Epidermal melanocyte (primary cell): ENCODE measurements around the gene CYP27A1.

Source experiments
- DNase-seq: peaks from one replicate; pipeline ENCODE4 v3.0.0; 2011; ENCODE audit warnings: low spot score; ENCODE audit not compliant: insufficient read length

CYP27A1 gene

DNA sequence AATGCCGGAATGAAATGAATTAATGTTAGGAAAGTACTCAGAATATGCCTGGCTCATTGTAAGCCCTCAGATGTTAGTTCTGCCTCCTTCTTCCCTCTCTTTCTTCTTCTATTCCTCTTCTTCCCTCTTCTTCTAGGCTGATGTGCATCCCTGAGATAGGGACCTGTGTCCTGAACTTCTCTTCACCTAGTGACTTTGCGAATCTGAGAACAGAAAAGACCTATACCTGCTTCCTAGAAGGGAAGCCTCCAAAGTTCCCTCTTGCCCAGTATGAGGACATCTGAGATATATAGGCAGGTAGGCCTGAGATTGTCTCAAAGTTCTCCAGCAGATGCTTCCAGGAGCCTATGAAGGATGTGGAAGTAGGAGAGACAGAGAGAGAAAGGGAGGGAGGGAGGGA is 8.1 kb upstream of the CYP27A1 start:
- DNase-seq = no peak

DNA sequence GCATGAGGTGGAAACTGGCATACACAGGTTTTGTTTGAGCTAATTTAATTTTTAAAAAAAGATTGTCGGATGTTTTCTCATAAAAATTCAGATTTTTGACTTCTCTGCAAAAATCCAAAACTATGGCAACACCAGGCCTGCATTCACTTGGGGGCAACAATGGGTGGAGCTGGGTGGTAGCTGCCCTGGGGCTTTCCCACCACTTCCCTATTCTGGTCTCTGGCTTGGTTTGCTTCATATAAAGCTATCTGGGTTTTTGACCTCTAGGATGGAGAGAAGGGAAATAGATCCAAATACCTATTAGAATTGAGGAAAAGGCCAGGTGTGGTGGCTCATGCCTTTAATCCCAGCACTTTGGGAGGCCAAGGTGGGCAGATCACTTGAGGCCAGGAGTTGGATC is 5.5 kb upstream of the CYP27A1 start:
- DNase-seq = no peak

DNA sequence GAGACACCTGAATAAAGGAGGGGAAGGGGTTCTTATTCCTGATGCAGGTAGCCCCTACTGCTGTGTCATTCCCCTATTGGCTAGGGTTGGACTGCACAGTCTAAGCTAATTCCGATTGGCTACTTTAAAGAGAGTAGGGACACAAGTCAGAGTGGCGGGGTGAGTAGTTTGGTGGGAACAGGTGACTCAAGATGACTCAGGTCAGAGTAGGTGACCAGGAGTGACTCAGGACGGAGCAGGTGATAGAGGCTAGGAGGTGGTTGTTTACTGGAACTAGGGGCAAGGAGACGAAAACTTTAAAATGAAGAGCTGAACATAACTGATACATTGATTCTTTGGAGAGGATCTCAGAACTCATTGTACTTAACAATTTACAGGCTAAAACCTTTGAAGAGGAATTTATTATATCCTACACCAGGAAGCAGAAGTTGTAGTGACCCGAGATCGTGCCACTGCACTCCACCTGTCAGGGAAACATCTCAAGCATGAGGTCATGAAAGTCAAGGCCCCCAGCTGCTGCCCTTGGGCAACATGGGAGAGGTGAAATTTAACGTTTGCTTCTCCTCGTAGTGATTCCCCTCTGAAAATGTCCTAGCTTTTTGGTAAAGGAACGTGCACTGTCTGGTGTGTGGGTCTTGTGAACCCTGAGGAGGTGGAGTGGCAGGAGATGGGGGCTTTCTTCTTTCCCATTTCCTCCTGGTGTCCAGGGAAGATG is 4.5 kb upstream of the CYP27A1 start:
- DNase-seq = no peak

DNA sequence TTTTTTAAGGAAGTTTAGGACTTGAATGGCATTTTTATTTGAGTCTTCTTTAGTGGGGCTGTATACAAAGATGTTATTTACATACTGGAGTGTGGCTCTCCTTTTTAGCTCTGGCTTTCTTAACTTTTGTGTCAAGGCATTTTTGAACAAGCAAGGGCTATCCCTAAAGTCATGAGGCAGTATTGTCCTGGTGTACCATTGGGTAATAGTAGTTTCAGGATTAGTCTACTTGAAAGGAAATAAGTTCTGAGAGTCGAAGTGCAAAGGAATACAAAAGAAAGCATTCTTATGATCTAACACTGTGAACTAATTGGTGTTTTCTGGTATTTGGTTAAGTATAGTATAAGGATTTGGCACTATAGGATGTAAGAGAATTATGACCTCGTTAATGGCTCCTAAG is 1.9 kb upstream of the CYP27A1 start:
- no peak for DNase-seq

DNA sequence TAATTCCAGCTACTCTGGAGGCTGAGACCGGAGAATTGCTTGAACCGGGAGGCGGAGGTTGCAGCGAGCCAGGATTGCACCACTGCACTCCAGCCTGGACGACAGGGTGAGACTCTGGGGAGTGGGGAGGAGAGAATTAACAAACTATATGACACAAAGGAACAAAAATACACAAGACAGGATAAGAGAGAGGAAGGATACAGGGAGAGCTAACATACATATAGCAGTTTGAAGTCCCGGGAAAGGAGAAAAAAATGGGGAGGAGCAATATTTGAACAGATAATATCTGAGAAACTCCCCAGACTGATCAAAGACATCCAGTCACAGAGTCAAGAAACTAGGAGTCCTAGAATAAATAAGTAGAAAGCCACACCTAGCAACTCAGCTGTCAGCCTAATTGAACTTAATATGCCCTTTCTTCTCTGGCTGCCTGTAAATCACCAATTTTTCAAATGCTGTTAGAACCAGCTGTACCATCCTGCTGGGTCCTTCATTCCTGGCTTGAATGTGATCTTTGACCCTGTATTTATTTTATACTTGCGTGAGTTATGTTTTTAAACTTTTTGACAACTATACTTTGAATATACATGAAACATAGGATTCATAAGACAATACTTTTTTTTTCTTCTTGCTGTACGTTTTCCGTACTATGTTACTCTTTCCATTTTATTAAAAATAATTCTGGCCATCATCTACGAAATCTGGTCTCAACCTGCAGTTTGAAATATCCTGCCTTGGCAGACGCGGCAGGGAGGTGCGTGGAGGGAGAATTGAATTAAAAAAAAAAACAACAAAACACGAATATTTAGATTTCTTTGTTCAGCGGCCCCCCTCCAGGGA is 876 bp upstream of the CYP27A1 start:
- DNase-seq = peak; percentile 25

DNA sequence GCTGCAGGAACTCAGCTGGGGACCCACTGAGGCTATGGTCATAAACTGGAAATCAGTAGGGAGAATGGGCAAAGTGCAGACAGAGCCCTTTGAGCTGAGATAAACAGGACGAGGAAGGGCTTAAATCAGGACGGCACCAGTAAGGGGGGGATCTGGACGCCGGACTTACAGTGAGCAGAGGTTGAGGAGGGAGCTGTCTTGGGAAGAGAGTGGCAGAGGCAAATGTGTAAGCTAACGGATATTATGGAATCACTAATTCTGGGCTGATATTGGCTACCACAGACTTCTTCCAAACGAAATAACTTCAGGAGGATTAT is 539 bp downstream of the CYP27A1 start:
- DNase-seq = peak; percentile 29

DNA sequence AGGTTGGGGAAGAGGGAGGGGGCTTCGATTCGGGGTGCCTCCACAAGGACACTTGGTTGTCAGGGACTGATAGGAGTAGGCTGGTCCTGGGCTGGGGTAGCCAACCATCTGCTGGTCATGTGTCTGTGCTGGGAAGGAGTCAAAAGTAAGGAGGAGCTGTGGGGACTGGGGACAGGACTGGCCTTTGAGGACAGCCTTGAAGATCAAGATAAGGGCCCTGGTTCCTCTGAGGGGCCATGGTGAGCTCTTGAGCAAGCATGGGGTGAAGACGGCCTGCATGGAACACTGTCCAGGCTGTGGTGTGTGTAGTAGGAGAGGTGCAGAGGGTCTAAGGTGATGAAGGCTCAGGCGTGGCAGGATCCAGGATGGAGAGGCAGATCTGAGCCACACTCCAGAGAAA is 1.7 kb downstream of the CYP27A1 start:
- DNase-seq = no peak

DNA sequence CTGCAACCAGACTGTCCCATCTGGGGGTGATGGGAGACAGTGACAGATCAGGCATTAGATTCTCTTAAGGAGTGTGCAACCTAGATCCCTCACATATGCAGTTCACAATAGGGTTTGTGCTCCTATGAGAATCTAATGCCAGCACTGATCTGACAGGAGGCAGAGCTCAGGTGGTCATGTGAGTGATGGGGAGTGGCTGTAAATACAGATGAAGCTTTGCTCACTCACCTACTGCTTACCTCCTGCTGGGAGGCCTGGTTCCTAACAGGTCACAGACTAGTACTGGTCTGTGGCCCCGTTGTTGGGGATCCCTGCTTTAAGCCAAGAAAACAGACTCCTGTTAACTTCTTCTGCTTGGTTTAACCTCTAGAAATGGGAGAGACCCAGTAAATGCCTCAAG is 3.2 kb downstream of the CYP27A1 start:
- DNase-seq = no peak

DNA sequence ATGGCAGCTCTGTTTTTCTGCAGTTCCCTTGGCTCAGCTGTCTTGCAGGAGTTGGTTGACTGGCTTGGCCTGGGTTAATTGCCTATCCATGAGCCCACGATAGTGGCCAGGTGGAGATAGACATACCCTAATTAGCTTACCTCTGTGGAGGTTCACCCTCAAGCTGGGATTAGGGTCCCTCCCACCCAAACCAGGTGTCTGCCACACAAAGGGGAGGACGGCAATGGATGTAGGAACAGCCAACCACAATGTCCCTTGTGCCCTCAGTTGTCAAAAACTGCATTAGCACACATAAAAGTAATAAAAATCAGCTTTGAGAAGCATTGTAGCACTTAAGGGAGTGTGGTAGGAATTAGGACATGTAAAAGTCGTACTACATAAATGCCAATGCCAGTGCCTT is 4.2 kb downstream of the CYP27A1 start:
- DNase-seq = no peak

DNA sequence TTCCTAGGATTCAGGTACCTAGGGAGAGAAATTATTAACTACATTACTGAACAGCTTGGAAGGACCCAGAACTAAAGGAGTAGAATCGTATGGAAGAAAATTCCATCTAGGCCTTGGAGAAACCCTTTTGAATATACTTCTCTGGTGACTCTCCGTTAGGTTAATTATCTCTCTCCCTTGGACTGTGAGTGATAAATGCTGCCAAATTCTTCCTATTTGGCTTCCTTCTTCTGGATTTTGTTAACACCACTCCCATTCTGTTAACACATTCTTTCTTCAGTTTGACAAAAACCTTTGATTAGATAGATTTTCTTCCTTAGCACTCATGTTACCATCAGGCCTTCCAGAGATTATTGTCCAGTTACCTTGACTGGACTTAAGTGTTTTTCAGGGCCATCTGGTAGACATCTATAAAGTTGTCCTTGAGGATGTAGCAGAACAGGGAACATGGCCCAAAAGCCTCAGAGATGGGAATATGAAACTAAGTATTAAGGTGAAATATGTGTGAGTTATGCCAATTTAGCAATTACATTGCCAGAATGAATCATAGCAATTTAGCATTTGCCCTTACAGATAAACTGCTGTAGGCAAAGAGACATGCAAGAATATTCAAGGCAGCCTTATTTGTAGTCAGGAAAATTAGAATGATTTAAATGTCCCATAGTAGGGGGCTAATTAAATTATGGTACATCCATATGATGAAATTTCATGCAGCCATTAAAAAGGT is 6.7 kb downstream of the CYP27A1 start:
- no peak for DNase-seq

DNA sequence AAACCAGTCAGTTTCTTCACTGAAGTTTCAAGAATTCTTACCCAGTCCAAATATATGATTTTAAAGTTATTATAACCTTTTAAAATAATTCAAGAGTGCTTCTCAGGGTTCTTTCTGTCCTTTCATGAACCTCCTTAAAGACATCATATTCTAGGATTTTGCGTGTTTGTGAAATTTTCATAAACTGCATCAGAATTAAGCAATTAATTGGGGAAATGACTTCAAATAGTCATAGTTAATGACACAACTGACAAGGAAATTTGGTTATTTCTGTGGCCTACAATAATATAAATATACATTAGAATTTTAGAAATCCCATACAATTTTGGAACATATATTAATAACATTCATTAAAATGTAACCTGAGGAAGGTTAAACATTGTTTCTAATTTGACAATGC is 10.5 kb downstream of the CYP27A1 start:
- no peak for DNase-seq

DNA sequence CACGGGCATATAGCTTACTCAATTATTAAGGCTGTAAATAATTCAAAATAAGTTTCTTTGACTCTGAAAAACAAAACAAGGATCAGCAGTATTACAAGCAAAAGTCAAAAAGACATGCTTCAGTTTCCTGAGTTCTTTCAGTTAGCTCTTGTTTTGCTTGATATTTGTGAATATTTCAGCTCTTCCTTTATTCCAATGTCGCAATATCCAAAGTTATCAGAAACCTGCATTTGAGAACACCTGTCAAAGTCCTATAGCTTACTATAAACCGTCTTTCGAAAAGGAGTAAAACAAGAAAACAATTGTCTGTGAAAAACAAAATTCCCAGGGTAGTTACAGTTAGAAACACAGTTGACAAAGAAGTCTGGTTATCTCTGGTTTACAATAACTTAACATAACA is 14.7 kb downstream of the CYP27A1 start:
- no peak for DNase-seq

DNA sequence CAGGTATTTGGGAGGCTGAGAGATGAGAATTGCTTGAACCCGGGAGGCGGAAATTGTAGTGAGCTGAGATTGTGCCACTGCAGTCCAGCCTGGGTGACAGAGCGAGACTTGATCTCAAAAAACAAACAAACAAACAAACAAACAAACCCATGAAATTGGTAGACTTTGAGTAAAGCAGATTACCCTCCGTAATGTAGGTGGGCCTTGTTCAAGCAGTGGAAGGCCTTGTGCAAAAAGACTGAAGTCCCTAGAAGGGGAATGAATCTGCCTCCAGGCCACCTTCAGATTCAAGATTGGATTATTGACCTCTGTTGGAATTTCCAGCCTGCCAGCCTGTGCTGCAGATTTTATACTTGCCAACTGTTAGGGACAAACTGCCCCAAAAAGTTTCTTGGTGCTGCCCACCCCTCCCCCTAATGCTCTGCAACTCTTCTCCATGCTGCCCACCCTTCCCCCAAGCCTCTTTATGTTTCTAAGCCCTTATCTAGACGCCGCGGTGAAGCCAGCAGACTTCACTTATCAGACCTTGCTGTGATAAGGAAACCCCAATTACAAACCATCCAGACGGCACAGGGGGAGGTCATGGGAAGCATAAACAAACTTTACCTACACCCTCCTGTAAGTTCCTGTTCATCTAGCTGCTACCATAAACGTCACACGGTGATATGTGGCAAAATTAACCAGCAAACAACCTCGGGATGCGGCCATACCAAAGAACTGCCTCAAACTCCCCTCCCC is 17.0 kb downstream of the CYP27A1 start:
- no peak for DNase-seq

DNA sequence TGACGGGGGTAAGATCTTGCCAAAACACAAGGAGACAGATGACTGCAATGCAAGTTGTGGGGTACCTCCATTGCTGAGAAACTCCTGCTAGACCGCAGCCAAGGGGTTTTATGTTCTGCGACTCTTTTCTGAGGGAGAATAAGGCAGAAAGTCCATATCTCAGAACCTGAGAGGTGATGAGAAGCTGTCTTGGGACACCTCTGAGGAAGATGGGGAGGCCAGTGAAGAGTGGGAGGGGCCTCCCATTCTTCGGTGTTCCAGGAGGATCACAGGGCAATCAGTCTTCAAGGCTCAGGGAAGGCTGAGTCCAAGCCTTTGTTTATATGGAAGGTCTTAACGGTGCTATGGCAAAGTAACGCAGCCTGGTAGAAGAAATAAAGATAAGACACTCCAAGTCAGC is 18.0 kb downstream of the CYP27A1 start:
- DNase-seq = no peak

DNA sequence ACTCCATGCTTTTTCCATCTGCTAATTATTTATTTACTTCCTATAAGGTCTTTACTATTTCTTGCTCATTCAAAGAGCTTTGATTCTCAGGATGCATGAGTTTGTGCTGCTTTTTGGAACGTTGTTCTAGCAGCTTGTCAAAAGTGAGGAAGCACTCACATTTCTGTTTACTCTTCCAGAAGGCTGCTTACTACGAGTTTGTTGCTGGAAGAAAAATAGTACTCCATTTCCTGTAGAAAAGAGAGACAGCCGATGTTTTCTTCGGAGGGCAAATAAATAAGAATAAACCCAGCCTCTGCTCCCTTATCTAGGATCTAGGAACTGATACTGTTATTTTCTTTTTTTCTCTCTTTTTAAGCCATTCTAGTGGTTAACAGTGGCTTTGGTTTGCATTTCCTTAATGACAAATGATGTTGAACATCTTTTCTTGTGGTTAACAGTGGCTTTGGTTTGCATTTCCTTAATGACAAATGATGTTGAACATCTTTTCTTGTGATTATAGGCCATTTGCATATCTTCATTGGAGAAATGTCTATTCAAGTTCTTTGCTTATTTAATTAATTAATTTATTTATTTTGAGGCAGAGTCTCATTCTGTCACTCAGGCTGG is 20.5 kb downstream of the CYP27A1 start:
- DNase-seq = no peak

DNA sequence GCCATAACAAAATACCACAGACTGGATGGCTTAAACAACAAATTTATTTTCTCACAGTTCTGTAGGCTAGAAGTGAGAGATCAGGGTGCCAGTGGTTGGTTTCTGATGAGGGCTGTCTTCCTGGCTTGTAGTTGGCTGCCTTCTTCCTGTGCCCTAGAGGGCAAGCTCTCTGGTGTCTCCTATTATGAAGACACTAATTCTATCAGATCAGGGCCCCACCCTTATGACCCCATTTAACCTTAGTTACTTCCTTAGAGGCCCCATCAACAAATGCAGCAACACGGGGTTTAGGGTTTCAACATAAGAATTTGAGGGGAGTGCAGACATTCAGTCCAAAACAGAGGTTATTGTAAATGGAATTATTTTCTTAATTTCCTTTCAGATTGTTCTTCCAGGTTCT is 22.9 kb downstream of the CYP27A1 start:
- no peak for DNase-seq

DNA sequence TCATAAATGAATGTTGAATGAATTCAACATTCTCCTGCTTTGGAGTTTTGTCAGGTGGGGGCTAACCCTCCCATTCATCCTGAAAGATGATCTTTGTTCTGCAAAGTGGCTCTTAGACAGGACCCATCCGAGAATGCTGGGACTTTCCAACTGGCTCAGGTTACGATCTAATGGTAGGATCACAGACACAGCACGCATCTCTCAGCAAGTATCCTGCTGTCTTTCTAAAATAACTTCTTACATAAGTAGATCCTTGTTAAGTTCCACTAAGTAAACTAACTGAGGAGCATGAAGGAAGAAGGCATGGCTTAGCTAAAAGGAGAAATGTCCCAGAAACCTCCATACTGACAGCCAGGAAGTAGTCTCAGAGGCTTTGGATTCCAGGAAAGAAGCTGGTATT is 23.7 kb downstream of the CYP27A1 start:
- no peak for DNase-seq

DNA sequence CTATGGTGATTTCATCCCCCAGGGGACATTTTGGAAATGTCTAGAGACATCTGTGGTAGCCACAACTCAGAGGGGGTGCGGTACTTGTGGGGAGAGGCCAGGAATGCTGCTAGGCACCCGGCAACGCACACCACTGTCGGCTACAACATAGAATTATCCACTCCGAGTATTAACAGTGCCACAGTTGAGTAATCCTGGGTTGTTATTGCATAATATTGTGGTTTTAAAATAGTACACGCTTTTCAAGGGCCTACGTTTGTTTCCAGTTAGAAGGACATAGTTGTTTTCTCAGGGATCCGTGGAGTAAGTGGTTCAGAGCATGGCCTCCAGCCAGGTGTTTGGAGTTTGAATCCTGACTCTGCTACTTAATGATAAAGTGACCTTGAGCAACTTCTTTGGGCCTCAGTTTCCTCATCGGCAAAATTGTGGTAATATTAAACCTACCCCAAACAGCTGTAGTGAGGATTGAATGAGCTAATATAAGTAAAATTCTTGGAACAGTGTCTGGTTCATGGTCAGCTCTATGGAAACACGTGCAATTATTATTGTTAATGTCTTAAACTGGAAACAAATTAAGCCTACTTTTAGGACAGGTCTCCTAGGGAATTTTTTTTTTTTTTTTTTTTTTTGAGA is 24.5 kb downstream of the CYP27A1 start:
- DNase-seq = peak; percentile 85

DNA sequence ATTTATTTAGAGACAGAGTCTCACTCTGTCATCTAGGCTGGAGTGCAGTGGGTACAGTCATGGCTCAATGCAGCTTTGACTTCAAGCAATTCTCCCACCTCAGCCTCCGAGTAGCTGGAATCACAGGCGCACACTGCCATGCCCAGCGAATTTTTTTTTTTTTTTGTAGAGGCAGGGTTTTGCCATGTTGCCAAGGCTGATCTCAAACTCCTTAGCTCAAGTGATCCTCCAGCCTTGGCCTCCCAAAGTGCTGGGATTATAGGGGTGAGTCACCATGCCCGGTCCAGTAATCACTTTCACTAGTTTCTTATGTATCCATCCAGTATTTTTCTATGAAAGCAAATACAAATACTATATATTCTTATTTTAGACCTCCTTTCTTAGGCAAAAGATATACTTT is 25.7 kb downstream of the CYP27A1 start:
- no peak for DNase-seq

DNA sequence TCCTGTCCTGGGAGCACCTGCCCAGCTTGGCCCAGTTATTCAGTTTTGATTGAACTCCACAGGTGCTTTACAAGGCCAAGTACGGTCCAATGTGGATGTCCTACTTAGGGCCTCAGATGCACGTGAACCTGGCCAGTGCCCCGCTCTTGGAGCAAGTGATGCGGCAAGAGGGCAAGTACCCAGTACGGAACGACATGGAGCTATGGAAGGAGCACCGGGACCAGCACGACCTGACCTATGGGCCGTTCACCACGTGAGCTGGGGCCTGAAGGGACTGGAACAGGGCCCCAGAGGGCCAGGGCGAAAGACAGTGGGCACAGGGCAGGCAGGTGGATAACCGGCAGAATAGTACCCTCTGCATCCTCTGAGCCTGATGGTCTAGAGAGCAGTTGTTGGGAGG is 27.6 kb downstream of the CYP27A1 start:
- no peak for DNase-seq

DNA sequence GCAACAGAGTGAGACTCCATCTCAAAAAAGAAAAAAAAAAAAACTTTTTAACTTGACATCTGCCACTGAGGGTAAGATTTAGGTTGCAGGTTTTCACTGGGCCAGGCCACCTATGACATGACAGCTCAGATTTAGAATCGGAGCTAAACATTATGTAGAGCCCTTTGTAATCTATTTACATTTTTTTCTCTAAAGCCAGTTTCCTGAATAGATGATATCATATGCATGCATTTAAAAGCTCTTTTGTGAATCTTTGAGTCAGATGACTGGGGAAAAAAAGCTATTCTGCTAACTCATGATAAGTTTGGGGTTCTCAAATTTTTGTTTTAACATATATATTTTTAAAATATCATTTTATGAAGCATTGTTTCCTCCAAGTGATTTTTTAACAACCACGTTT is 28.3 kb downstream of the CYP27A1 start:
- no peak for DNase-seq
